ENCODE measurements around the gene FHAD1.
A peak's percentile ranks its signal among the peaks of the same experiment; 100 is the strongest.
"Not testable (repeated sequence)": the region's sequence is repeated elsewhere in the genome, so short reads cannot be mapped to it uniquely, and the experiment has no call there.

FHAD1 gene

DNA sequence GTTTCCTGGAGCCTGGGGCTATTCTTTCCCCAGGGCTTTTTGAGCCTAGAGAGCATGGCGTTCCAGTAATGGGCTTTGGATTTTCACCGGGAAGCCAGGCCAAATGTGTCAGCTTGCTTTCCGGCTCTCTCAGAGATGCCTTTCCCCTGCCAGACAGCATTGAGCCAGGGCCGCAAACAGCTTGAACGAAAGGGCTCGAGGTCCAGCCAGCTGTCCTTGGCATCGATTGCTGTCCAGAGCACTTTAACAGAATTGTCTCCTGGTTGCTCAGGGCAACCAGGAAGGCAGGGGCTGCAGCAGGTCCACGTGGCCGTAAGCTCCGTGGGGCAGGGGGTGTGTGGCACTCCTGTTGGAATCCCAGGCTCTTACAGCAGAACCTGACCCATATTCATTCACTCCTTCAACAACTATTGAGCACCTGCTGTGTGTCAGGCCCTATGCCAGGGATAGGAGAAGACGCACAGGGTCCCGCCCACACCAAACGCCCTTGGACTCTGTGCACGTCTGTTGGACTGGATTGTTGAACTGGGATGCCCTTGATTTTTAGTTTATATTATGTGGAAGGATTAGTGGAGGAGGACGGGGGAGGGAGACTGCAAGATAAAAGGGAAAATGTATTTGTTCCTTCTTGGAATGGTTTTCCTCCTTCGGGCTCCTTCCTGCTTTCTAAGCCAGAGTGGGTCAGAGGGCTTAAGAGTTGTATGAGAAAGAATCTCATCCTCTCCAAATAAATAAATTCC is 123.9 kb downstream of the FHAD1 start:
- no peak for DNase-seq (ENCODE audit: low spot score)

DNA sequence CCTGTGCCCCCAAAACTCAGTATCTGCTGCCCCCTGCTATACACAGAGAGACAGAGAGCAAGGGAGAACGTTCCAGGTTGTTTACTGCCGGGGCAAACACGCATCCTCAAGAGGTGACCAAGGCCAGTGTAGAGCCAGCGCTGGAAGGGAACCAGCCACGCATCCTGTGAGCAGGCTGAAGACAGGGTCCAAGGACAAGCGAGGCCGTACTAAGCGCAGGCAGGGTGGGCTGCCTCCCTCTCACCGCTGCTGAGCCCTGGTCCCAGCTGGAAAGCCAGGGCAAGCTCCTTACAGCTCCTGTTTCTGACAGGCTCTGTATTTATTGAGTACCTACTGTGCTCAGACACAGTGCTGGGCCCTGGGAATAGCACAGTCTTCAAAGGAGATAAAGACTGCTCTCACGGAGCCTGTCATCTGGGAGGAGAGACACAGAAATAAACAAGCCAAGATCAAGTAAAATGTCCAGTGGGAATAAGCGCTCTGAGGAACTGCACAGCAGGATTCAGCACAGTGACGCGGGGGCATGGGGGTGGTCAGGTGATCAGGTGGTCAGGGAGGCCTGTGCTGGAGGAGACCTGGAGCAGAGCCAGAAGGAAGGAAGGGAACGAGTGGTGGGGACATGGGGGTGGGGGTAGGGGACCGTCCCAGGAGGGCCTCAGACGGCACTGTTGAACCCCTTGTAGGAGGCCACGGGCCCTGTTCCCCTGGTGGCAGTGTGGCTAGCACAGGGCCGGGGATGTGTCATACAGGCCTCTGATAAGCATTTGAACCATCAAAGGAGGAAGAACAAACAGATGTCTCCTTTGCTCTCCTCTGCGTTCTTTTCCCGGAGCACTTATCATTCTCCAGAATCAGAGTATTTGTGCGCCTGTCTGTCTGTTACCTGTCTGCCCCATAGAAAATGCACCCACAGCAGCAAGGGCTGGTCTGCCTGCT is 124.9 kb downstream of the FHAD1 start:
- DNase-seq (ENCODE audit: low spot score) = no peak

DNA sequence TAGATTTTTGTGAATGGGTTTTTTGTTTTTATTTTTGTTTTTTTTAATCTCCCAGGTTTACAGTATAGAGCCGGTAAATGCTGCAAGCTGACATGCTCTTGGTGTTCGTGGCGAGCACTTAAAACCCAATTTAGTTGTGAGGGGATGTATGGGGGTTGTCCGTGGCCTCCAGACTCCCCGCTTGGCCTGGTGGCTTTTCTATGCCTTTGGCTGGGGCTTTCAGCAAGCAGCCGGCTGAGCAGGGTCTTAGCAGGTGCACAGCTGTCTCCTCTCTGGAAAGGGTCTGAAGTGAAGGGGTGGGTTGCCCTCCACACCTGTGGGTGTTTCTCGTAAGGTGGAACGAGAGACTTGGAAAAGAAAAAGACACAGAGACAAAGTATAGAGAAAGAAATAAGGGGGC is 131.7 kb downstream of the FHAD1 start:
- no peak for DNase-seq (ENCODE audit: low spot score)

DNA sequence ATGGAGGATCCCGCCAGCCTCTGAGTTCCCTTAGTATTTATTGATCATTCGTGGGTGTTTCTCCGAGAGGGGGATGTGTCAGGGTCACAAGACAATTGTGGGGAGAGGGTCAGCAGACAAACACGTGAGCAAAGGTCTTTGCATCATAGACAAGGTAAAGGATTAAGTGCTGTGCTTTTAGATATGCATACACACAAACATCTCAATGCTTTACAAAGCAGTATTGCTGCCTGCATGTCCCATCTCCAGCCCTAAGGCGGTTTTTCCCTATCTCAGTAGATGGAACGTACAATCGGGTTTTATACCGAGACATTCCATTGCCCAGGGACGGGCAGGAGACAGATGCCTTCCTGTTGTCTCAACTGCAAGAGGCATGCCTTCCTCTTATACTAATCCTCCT is 132.1 kb downstream of the FHAD1 start:
- DNase-seq (ENCODE audit: low spot score) = not testable (repeated sequence)

DNA sequence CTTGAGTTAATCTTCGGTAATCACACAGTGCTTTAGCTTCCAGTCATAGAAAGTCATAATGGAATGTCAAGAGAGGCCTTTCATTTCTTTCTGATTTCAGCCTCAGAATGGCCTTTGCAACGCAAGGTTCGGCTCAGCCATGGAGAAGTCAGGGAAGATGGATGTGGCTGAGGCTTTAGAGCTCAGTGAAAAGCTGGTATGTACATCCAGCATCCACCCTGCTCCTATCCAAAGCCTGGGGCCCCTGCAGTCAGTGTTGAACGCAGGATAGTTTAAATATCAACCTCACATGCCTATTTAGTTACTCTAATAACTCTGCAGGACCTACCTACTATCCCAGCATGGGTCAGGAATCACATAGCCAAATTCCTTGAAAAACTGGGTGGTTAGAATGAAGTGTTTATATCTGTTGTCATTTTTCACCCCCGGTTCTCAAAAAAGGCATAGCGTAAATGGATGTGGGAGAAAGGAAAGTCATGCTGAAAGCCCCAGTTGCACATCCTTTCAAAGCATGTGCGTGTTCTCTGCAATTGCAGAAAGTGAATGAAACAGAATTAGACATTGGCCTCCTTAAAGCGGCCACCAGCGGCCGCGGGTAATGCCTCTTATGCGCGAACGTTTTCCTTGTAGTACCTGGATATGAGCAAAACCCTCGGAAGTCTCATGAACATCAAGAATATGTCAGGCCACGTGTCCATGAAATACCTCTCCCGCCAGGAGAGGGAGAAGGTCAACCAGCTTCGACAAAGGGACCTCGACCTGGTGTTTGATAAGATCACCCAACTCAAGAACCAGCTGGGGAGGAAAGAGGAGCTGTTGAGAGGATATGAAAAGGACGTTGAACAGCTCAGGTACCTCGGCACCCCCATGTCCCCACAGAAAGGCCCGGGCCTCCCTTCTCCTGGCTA is 133.8 kb downstream of the FHAD1 start:
- DNase-seq (ENCODE audit: low spot score) = no peak

DNA sequence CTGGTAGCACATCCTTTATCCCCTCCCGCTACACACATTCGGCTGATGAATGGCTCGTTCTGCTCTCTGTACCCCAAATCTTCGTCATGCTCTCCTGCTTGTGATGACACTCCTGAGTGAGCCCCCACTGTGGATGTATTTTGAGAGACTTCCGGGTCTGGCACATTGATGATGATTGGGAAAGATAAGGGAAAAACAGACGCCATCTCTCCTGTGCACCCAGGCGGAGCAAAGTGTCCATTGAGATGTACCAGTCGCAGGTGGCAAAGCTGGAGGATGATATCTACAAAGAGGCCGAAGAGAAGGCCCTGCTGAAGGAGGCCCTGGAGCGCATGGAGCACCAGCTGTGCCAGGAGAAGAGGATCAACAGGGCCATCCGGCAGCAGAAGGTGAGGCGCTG is 134.8 kb downstream of the FHAD1 start:
- no peak for DNase-seq (ENCODE audit: low spot score)

DNA sequence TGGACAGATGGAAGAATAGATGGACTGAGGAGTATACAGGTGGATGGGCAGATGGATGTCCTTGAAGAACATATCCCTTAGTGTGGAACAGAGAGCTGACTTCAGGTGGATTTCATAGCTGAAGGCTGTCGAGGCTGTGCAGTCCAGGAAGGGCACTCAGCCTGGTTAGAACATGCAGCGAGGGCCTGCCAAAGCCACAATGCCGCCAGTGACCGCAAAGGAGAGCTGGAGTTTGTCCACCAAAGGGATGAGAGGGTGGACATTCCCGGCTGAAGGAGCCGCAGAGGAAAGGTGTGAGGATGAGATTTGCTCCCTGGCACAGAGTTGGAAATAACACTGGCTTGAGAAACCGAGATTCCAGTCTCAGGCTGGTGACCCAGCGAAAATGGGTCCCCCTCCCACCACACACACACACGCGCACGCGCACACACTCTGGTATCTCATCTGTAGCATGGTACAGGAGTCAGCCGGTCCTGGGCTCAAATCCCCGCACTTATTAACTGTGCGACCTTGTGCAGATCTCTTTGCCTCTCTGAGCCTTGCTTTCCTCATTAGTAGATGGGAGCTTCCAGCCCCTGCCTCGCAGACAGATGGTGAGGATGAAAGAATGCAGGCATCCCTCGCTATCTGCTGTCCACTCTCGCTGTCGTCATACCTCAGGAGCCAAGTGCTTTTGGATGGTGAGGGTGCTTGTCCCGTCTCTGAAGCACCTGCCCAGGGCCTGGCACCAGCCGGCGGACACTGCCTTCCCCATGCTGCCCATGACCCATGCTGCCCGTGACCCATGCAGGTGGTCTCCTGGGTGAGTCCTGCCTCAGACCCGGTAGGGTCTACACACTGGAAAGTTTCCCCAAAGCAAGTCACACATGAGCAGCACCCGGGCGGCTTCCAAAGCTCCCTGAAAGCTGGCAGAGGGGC is 135.8 kb downstream of the FHAD1 start:
- no peak for DNase-seq (ENCODE audit: low spot score)

DNA sequence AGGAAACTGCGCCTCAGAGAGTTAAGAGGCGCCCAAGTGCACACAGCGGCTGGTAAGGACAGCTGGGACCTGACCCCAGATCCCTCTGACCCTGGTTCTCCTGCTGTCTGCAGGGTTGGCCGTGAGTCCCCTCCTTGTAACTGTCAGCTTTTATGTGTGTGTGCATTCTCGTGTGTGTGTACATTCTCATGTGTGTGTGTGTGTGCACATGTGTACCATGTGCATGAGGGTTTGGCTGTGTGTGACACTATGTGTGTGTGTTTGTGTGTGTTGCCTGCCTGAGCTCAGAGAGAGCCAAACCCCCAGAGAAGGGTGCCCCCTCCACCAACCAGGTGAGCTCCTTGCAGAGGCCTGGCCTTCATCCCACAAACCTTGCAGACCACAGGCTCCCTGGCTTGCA is 136.8 kb downstream of the FHAD1 start:
- no peak for DNase-seq (ENCODE audit: low spot score)

DNA sequence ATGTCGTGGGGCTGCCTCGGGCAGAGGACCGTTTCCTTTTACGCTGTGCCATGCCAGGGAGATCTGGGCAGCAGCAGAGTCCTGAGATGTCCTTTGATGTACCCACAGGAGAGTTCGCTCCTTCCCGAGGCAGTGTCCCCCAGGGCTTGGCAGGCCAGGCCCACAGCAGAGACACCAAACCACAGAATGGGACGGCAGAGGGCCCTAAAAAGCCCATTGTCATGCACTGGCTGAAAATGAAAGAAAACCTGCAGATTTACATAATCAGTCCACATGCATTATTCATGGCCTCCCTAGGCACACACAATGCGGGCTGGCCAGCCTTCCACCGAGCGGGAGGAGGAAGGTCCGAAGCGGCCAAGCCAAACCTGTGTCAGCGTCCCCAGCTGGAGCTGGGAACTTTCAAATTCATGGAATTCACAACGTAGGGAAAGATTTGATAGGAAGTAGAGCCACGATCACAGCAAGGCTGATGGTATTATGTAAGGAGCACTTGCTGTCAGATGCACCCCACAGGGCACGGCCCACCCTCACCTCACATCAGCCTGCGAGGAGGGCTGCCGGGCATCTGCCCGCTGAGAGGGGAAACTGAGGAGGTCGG is 137.4 kb downstream of the FHAD1 start:
- peak; percentile 76 for DNase-seq (ENCODE audit: low spot score)

DNA sequence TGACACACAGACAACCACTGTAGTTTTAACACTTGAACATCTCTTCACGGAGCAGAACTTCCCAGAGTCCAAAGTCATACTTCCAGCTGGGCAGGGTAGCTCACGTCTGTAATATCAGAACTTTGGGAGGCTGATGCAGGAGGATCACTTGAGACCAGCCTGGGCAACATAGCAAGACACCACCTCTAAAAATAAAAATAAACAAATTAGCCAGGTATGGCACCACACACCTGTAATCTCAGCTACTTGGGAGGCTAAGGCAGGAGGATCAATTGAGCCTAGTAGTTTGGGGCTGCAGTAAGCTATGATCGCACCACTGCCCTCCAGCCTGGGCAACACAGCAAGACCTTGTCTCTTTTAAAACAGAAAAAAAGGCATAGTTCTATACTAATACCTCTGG is 138.4 kb downstream of the FHAD1 start:
- DNase-seq (ENCODE audit: low spot score) = no peak

DNA sequence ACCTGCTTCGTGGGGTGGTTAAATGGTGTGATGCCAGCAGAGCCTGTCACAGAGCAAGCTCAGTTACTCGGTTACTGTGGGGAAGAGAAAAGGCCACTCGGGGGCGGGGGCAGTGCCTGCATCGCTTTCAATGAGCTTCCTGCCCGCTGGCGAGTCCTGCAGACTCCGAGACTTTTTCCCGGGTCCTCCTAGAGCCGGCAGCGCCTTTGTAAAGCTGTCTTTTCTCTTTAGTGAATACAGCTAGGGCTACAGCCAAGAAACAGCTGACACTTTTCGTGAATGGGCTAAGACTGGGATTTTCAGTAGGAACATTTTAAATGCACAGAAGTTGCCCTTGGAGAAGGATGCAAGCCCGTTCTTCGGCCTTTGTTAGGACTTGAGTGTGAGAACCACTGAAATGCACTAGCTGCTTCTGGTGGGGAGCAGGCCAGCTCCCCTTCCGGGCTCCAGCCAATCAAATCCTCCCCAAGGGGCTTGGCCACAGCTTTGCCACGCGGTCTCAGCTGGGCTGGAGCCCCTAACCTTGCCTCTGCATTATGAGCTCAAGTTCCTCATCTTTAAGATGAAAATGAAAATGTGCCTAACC is 139.2 kb downstream of the FHAD1 start:
- DNase-seq (ENCODE audit: low spot score) = peak; percentile 54

DNA sequence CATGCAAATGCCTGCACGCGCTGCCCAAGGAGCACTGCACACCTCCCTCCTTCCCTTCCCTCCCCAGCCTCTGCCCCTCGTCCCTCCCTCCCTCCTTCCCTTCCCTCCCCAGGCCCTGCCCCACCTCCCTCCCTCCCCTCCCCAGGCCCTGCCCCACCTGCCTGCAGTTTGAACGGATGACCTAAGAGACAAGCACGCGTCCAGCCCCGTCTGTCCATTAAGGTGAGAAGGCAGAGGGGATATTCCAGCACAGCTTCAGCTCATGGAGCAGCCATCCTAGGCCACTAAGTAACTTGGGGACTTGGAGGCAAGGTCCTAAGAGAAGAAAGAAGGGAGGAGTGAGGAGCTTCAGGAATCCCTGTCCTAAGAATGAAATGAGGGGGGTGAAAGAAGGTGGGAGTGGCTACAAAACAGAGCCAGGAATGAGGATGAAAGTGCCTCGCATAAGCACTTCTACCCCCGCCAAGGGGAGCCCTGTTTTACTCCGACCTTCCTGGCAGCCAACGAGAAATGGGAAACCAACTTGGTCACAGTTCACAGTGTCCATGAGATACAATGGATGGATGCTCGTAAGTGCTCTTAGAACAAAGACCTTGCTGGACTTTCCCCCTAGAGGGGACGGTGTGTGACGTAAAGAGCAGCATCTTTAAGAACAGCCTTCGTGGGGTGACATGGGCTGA is 141.3 kb downstream of the FHAD1 start:
- DNase-seq (ENCODE audit: low spot score) = no peak

DNA sequence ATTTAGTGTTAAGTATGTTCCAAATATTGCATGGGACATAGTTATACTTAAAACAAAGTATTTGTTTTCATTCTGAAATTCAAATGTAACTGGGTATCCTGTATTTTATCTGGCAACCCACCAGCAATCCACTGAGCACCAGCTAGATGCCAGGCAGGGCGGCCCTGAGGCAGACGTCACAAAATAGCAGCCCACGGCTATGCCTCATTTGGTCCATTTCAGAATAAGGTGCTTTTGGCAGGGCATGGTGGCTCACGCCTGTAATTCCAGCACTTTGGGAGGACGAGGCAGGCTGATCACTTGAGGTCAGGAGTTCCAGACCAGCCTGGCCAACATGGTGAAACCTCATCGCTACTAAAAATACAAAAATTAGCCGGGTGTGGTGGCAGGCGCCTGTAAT is 142.8 kb downstream of the FHAD1 start:
- not testable (repeated sequence) for DNase-seq (ENCODE audit: low spot score)

DNA sequence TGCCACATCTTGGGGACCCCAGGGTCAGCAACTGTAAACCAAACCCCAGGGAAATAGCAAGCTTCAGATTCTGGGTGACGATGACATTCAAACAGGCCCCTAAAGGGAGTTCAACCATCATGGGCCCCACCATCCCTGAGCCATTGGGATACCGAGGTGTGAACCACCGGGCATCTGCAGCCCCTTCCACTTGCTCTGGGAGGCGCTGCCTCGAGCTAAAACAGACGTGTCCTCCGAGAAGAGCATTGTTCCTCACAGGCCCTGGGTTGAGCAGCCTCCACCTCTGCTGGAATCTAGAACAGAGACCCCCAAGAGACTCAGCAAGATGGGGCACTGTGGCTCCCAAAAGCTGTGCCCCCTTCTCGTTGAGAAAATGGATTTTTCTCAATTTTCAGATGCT is 143.6 kb downstream of the FHAD1 start:
- no peak for DNase-seq (ENCODE audit: low spot score)

DNA sequence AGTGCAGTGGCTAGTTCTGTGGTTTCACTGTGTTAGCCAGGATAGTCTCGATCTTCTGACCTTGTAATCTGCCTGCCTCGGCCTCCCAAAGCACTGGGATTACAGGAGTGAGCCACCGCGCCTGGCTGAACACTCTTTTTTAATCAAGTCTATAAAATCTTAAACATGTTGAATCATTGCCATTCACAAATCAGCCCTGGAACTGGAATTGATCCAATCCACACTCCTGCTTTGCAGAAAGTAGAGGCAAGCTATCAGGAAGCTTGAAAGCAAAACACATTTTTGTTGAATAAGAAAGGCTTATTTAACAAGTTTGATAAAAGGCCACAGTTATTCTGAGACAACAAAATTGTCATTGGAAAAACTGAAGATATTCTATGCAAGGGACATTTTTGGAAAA is 144.3 kb downstream of the FHAD1 start:
- DNase-seq (ENCODE audit: low spot score) = no peak

DNA sequence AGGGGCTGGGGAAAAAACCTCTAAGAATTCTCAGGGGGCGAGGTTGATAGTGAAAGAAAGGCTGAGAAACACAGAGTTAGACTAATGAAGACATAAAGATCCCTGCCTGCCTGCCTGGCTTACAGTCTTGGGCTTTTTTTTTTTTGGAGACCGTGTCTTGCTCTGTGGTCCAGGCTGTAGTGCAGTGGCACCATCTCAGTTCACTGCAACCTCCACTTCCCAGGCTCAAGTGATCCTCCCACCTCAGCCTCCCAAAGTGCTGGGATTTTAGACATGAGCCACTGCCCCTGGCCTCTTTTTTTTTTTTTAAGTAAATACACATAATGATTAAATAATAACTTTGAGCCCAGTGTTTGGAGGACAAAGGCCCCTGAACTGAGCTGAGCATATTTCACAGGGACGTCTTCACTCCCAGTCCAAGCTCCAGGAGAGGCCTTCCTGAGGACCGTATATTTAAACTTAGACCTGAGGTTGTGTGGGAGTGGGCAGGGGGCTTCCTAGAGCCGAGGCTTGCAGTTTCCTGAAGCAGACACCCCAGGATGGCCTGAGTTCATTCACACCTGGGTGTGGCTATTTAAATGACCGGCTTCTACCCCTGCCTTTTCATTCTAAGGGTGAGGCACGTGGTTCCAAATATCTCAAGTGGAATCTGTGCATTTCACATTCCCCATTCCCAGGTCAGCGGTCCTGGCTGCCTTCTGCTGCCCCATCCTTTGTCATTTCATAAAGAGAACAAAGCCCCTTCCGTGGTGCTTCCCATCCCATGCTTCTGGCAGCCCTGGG is 146.6 kb downstream of the FHAD1 start:
- peak; percentile 23 for DNase-seq (ENCODE audit: low spot score)

DNA sequence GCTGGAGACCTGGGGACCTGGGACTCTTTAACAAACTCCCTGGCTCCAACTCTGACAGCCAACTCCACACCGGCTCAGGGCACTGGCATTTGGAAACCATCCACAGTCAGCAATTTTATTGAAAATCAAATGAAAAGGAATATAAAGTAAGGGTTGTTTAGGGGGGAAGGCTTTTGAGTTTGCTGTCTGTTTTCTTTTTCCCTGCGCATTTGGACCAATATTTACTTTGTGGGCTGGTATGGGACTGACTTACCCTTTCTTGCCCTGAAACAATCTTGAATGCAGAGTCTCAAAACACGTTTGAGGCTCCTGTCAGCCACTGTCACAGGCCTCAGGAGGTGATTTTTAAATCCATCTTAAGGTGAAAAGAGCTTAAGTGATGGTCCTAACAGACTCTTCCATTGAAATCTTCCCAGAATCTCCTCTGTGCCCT is 147.3 kb downstream of the FHAD1 start:
- no peak for DNase-seq (ENCODE audit: low spot score)

DNA sequence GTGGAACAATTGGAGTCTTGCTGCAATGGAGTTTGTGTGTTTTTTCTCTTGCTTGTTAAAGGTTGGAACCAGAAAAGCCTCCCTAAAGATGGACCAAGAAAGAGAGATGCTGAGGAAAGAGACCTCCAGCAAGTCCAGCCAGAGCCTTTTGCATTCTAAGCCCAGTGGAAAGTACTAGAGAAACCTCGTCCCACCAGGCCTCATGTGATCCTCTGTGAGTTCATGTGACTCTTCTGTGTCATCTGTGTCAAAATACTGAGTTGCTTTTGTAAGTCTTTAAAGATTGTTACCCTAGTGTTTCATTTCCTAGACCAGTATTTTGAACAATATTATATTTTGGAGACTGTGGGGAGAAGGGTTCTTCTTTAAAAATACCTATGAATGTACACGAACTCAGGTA is 150.2 kb downstream of the FHAD1 start:
- DNase-seq (ENCODE audit: low spot score) = no peak

DNA sequence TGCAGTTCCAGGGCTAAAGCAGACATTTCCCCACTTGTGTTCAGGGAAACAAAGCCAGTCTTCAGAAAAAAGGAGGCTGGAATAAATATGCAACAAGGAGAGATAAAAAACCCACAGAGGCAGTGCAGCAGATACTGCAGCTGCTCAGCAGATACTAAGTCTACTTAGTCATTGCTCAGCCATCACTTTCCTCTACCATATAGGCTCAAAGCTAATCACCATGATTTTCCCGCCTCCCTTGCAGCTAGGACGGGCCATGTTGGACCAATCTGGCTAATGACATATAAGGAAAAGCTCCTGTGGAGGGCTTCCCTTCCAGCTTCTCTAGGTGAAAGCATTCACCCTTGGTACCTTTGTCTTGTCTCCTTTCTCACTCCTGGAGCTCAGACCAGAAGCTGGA is 152.7 kb downstream of the FHAD1 start:
- no peak for DNase-seq (ENCODE audit: low spot score)
